22Rv1 (cell line): Measurements from ENCODE around the gene TMEM232.

ENCODE experiments used
- ZFX ChIP-seq: fragments of 450-650 bp; IDR thresholded peaks from 2 replicates; pipeline ENCODE4 v1.6.1; 2017; ENCODE audit warnings: antibody characterized with exemption, borderline replicate concordance
- TF ChIP-seq, protein P1 (sequence below): fragments of 450-650 bp; IDR thresholded peaks from 2 replicates; pipeline ENCODE4 v1.5.1; 2017; ENCODE audit warnings: mild to moderate bottlenecking

DNA sequence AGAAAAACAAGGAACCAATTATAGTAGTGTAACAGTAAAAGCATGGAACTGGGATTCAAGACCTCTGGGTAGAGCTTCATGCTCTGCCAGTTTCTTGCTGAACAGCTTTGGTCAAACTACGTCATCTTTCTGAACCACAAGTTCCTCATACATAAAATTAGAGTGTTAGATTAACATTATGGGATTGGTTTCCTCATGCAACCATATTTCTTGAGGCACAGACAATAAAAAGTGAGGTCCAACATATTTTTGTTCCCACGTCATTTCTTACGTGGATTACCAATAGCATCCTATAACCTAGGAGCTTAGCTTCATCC lies 354.8 kb downstream of the TMEM232 start:
- TF ChIP-seq, protein P1, sequence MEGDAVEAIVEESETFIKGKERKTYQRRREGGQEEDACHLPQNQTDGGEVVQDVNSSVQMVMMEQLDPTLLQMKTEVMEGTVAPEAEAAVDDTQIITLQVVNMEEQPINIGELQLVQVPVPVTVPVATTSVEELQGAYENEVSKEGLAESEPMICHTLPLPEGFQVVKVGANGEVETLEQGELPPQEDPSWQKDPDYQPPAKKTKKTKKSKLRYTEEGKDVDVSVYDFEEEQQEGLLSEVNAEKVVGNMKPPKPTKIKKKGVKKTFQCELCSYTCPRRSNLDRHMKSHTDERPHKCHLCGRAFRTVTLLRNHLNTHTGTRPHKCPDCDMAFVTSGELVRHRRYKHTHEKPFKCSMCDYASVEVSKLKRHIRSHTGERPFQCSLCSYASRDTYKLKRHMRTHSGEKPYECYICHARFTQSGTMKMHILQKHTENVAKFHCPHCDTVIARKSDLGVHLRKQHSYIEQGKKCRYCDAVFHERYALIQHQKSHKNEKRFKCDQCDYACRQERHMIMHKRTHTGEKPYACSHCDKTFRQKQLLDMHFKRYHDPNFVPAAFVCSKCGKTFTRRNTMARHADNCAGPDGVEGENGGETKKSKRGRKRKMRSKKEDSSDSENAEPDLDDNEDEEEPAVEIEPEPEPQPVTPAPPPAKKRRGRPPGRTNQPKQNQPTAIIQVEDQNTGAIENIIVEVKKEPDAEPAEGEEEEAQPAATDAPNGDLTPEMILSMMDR: no peak
- no peak for TF ChIP-seq ZFX
